HepG2 (cell line): Measurements from ENCODE around the gene PTPRD. TPM values are rescaled to one million over a fixed set of nuclear protein-coding genes. Genes with fewer than 3 reads are reported as not detected.

ENCODE experiments used
- ATAC-seq: fragments of 200-7000 bp; cut with Tn5 transposase; 3 replicates; pipeline ENCODE4 v1.9.1; 2020; ENCODE audit warnings: mild to moderate bottlenecking, moderate library complexity
- BruUV-seq: library from RNA; stranded (reverse); fragments of 400-500 nt; replicated peaks from 2 replicates; lab custom pipeline; 2021; lab: Mats Ljungman, UMichigan
- CTCF ChIA-PET: fragments of 300-600 bp; formaldehyde crosslinking; extraction: SDS; loops from one replicate; lab custom pipeline; 2021; ENCODE audit warnings: low total read pairs, inconsistent platforms, low intra/inter-chr PET ratio; lab: Yijun Ruan, JAX
- POLR2A ChIA-PET: fragments of 350-600 bp; sonication (Branson Sonifier 250); formaldehyde crosslinking; loops from one replicate; lab custom pipeline; 2020; ENCODE audit warnings: antibody characterized with exemption, inconsistent platforms; lab: Yijun Ruan, JAX
- DNase-seq: peaks from one replicate; pipeline ENCODE4 v3.0.0-alpha.2; 2015; ENCODE audit warnings: low spot score
- FAIRE-seq: peaks from 3 replicates; lab custom pipeline; 2011; peaks lifted over from hg19 to GRCh38; lab: Jason Lieb, UNC
- H2AFZ ChIP-seq: one replicate; pipeline ENCODE4 v1.6.1; 2011; ENCODE audit warnings: low read length, inconsistent platforms
- H3K27ac ChIP-seq: fragments of 300-600 bp; 3 replicates; pipeline ENCODE4 v1.8.0; 2011; ENCODE audit warnings: mixed run types, mild to moderate bottlenecking, mixed read lengths, low read length, inconsistent platforms; ENCODE audit not compliant: insufficient read depth; ENCODE audit errors: extremely low read length
- H3K27me3 ChIP-seq, 2 experiments: fragments of 200-600 bp in 1 of 2; 2 replicates in 1 of 2; 3 replicates in 1 of 2; pipeline versions ENCODE4 v1.6.0 to v1.8.0; 2011; ENCODE audit warnings: low read length in 2 of 2, mild to moderate bottlenecking in 2 of 2, moderate library complexity in 2 of 2, inconsistent platforms in 1 of 2; ENCODE audit not compliant: insufficient read depth in 2 of 2, control insufficient read depth in 1 of 2
- H3K36me3 ChIP-seq, 2 experiments: fragments of 200-600 bp in 1 of 2; replicated peaks in 1 of 2; 2 replicates in 1 of 2; 3 replicates in 1 of 2; pipeline versions ENCODE4 v1.5.1 to v1.8.0; 2011; ENCODE audit warnings: low read length in 2 of 2, inconsistent platforms in 1 of 2; ENCODE audit not compliant: insufficient read depth in 2 of 2, control insufficient read depth in 1 of 2
- H3K4me1 ChIP-seq: 2 replicates; pipeline ENCODE4 v1.5.1; 2012; ENCODE audit warnings: low read length, inconsistent platforms; ENCODE audit not compliant: insufficient read depth
- H3K4me2 ChIP-seq: 2 replicates; pipeline ENCODE4 v1.6.0; 2011; ENCODE audit warnings: low read depth, low read length, inconsistent platforms
- H3K4me3 ChIP-seq, 3 experiments: fragments of 200-600 bp in 1 of 3; sonication (generic), shearing (Covaris generic) in 1 of 3; replicated peaks in 1 of 3; 2 replicates each; pipeline ENCODE4 v1.5.1; 2011 to 2016; ENCODE audit warnings: low read length in 3 of 3, inconsistent platforms in 2 of 3, low read depth in 2 of 3, mild to moderate bottlenecking in 2 of 3, control low read depth in 1 of 3, mixed read lengths in 1 of 3; ENCODE audit not compliant: insufficient read depth in 1 of 3
- H3K79me2 ChIP-seq: one replicate; pipeline ENCODE4 v1.6.1; 2011; ENCODE audit warnings: low read length, inconsistent platforms; ENCODE audit not compliant: insufficient read depth
- H3K9ac ChIP-seq: 2 replicates; pipeline ENCODE4 v1.6.0; 2011; ENCODE audit warnings: mild to moderate bottlenecking, low read depth, low read length, inconsistent platforms; ENCODE audit not compliant: insufficient read depth
- H3K9me3 ChIP-seq: 2 replicates; pipeline ENCODE4 v1.5.1; 2012; ENCODE audit warnings: mild to moderate bottlenecking, low read length
- H4K20me1 ChIP-seq: 2 replicates; pipeline ENCODE4 v1.6.0; 2011; ENCODE audit warnings: inconsistent platforms, mild to moderate bottlenecking, low read length, moderate library complexity; ENCODE audit not compliant: insufficient read depth
- BHLHE40 ChIP-seq: IDR thresholded peaks from 2 replicates; pipeline ENCODE4 v1.6.1; 2011; ENCODE audit warnings: low read length, improper control_type of control experiment
- DDIT3 ChIP-seq: sonication (generic); formaldehyde crosslinking; IDR thresholded peaks from 2 replicates; pipeline ENCODE4 v1.4.0; 2020; ENCODE audit warnings: mild to moderate bottlenecking, missing genetic modification reagents
- GABPA ChIP-seq, 2 experiments: IDR thresholded peaks; 2 replicates each; pipeline ENCODE4 v1.6.1; 2011 to 2016; ENCODE audit warnings: low read depth in 2 of 2, low read length in 1 of 2, missing biosample characterization in 1 of 2, missing genetic modification characterization in 1 of 2
- HNF4A ChIP-seq: sonication (generic); formaldehyde crosslinking; IDR thresholded peaks from 2 replicates; pipeline ENCODE4 v1.4.0; 2020; ENCODE audit warnings: missing genetic modification reagents
- KAT7 ChIP-seq: IDR thresholded peaks from 2 replicates; pipeline ENCODE4 v1.6.1; 2018; ENCODE audit warnings: borderline replicate concordance, missing compliant biosample characterization
- MAFF ChIP-seq: IDR thresholded peaks from 2 replicates; pipeline ENCODE4 v1.6.1; 2011; ENCODE audit warnings: low read depth, low read length, improper control_type of control experiment
- MAFK ChIP-seq, 2 experiments: IDR thresholded peaks in 1 of 2; conservative IDR thresholded peaks in 1 of 2; 2 replicates each; pipeline ENCODE4 v1.6.1; 2011; ENCODE audit warnings: improper control_type of control experiment in 2 of 2, low read length in 2 of 2
- MEIS2 ChIP-seq: sonication (generic); formaldehyde crosslinking; IDR thresholded peaks from 2 replicates; pipeline ENCODE4 v1.9.0; 2021; ENCODE audit warnings: mild to moderate bottlenecking, missing genetic modification reagents
- PHF21A ChIP-seq: sonication (generic); formaldehyde crosslinking; IDR thresholded peaks from 2 replicates; pipeline ENCODE4 v1.5.0; 2020; ENCODE audit warnings: mild to moderate bottlenecking, missing genetic modification reagents
- SKIL ChIP-seq: sonication (generic); formaldehyde crosslinking; IDR thresholded peaks from 2 replicates; pipeline ENCODE4 v1.8.0; 2022; ENCODE audit warnings: missing genetic modification reagents, mild to moderate bottlenecking, moderate library complexity, borderline replicate concordance
- ZFP36L2 ChIP-seq: sonication (generic); formaldehyde crosslinking; IDR thresholded peaks from 2 replicates; pipeline ENCODE4 v1.4.0; 2020; ENCODE audit warnings: missing genetic modification reagents
- ZNF30 ChIP-seq: sonication (generic); formaldehyde crosslinking; IDR thresholded peaks from 2 replicates; pipeline ENCODE4 v1.5.0; 2020; ENCODE audit warnings: mild to moderate bottlenecking, missing genetic modification reagents
- ZNF567 ChIP-seq: sonication (generic); formaldehyde crosslinking; IDR thresholded peaks from 2 replicates; pipeline ENCODE4 v1.8.1; 2023; ENCODE audit warnings: mild to moderate bottlenecking, missing genetic modification reagents, borderline replicate concordance
- ZNF660 ChIP-seq: sonication (generic); formaldehyde crosslinking; IDR thresholded peaks from 2 replicates; pipeline ENCODE4 v1.5.1; 2020; ENCODE audit warnings: mild to moderate bottlenecking, low read depth, missing genetic modification reagents, borderline replicate concordance
- WGBS: methylation state at CpG from one replicate; pipeline ENCODE4 v1.1.6; 2017; ENCODE audit warnings: low lambda C conversion rate; 5-methylcytosine and 5-hydroxymethylcytosine counted together
- in situ Hi-C: cut with HindIII; loops from 2 replicates; pipeline ENCODE4 v1.10.0; 2017; ENCODE audit warnings: low pct_unique_long_range_greater_than_20kb; ENCODE audit not compliant: extremely low pct_ligation_motif_present
- intact Hi-C: fragments of 100-400 bp; cut with micrococcal nuclease; formaldehyde crosslinking; loops from one replicate; pipeline ENCODE4 v1.10.0; 2022; ENCODE audit not compliant: unreplicated experiment
- polyA plus RNA-seq, 8 experiments: library from polyadenylated mRNA; depleted of rRNA in 3 of 8; stranded (reverse) in 7 of 8; unstranded in 1 of 8; fragments of >200 nt; fragmentation: Illumina TruSeq in 4 of 8; extraction: Trizol in 4 of 8; gene quantifications; 2 replicates each; pipeline versions ENCODE4 v1.2.1 to v1.2.3, GENCODE V29; 2011 to 2016; ENCODE audit warnings: low read depth in 4 of 8, missing spikeins in 1 of 8, mixed read lengths in 1 of 8; ENCODE audit not compliant: insufficient read depth in 1 of 8
- total RNA-seq, 5 experiments: library from RNA; depleted of rRNA; stranded (reverse); fragments of >200 nt; fragmentation: Illumina TruSeq; extraction: Trizol; gene quantifications; 2 replicates each; pipeline ENCODE4 v1.2.3, GENCODE V29; 2016; ENCODE audit warnings: low read depth in 1 of 5
- TF ChIP-seq, protein P1 (sequence below): sonication (generic); formaldehyde crosslinking; IDR thresholded peaks from 2 replicates; pipeline ENCODE4 v1.8.1; 2023; ENCODE audit warnings: missing genetic modification reagents, inconsistent platforms, borderline replicate concordance

Gene PTPRD
- total and polyA plus RNA-seq, 2 of the 13 experiments (the other 11 are each of a cell fraction or from before 2014, with no cell fraction given), result 0.05 TPM; not detected in 1

DNA sequence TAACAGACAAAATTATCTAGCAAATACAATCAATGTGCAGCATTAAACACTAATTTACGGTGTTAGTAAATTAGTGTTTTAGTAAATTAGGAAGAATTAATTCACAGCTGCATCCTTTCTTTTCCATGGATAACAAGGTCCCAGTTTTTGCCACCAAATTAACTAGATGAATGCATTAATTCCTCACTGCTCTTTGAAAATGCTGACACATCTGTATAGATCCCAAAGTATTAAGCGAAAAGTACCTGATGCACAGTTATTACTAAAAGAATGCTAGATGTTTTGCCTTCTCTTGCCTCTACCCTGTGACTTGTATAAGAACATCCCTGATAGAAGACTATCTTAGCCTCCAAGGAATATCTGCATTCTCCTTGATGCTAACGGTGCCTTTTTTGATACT lies 2200.5 kb downstream of the PTPRD start:
- ChIA-PET CTCF (no interaction called here), POLR2A (no interaction called here)
- Histone ChIP-seq H3K27ac (no peak overlapping the region), H2AFZ (no peak overlapping the region), H3K4me2 (no peak overlapping the region), H3K79me2 (no peaks in the 10 kb centered on the region), H3K4me1 (no peaks in the 10 kb centered on the region), H4K20me1 (no peaks in the 10 kb centered on the region), H3K36me3 (no peaks in the 10 kb centered on the region), H3K9me3 (peaks cover 59% of the 10 kb centered on the region), H3K27me3 (no peaks in the 10 kb centered on the region), H3K4me3 (no peak overlapping the region), H3K9ac (no peak overlapping the region)
- WGBS, result 10% methylated on average over 3 of the region's 3 CpGs
- DNase-seq (no peak), FAIRE-seq (no peak), ATAC-seq (no peak)
- intact Hi-C loops, result no loop called here
- TF ChIP-seq GABPA (IDR thresholded peaks at IDR 0.05; ENCODE audit: low read depth, low read length) (no peak), GABPA (CRISPR knock-in tag; IDR thresholded peaks at IDR 0.05; ENCODE audit: low read depth) (no peak), MAFK (conservative IDR thresholded peaks at IDR 0.05 in 1 of 2, IDR thresholded peaks at IDR 0.05 in 1 of 2; ENCODE audit: low read length in 2 of 2) (peak; percentile 46 to 75; a peak in 3 of 4 replicates), ZFP36L2 (CRISPR knock-in tag) (no peak), MAFF (peak; percentile 63; the same call in 1 of the 2 replicates), ZNF660 (CRISPR knock-in tag) (no peak), ZNF567 (CRISPR knock-in tag) (no peak)
- BruUV-seq, result no TSS peak
- in situ Hi-C loops, result no loop called here

GRCh38 chr9:8408575-8409190 lies 2204.1 kb downstream of the PTPRD start:
- ATAC-seq (no peak), FAIRE-seq (no peak), DNase-seq (no peak)
- Histone ChIP-seq H2AFZ (no peak overlapping the region), H3K4me1 (no peaks in the 10 kb centered on the region), H3K79me2 (no peaks in the 10 kb centered on the region), H3K9ac (no peak overlapping the region), H3K36me3 (no peaks in the 10 kb centered on the region), H3K27ac (no peak overlapping the region), H4K20me1 (no peaks in the 10 kb centered on the region), H3K9me3 (peaks cover 68% of the 10 kb centered on the region), H3K4me2 (no peak overlapping the region), H3K4me3 (no peak overlapping the region), H3K27me3 (no peaks in the 10 kb centered on the region)
- ChIA-PET POLR2A (no interaction called here), CTCF (no interaction called here)
- no TSS peak for BruUV-seq
- WGBS, result 29% methylated on average over 9 of the region's 9 CpGs
- in situ Hi-C loops (no loop called here), intact Hi-C loops (no loop called here)
- TF ChIP-seq BHLHE40, result no peak
- no peak for TF ChIP-seq DDIT3 (CRISPR knock-in tag)
- no peak for TF ChIP-seq SKIL
- no peak for TF ChIP-seq KAT7 (CRISPR knock-in tag)
- TF ChIP-seq MEIS2 (CRISPR knock-in tag), result no peak
- TF ChIP-seq ZNF30 (CRISPR knock-in tag), result no peak
- TF ChIP-seq, protein P1, sequence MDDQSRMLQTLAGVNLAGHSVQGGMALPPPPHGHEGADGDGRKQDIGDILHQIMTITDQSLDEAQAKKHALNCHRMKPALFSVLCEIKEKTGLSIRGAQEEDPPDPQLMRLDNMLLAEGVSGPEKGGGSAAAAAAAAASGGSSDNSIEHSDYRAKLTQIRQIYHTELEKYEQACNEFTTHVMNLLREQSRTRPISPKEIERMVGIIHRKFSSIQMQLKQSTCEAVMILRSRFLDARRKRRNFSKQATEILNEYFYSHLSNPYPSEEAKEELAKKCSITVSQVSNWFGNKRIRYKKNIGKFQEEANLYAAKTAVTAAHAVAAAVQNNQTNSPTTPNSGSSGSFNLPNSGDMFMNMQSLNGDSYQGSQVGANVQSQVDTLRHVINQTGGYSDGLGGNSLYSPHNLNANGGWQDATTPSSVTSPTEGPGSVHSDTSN, result no peak
- no peak for TF ChIP-seq HNF4A (CRISPR knock-in tag)
- no peak for TF ChIP-seq PHF21A (CRISPR knock-in tag)
